T-helper 1 cell treated with Interleukin-12 subunit alpha and Interleukin-12 subunit beta and Interleukin-4 antibody, amounts not matched to agents 30 μg/mL and 1 μg/mL, for 36 hours (primary cell): ENCODE results near the gene CTIF.
"Not testable (repeated sequence)": the region's sequence is repeated elsewhere in the genome, so short reads cannot be mapped to it uniquely, and the experiment has no call there.

ENCODE experiments used
- H3K27ac Mint-ChIP-seq: one replicate; pipeline ENCODE4 v1.8.0; 2021; ENCODE audit warnings: mild to moderate bottlenecking, mixed read lengths
- H3K27me3 Mint-ChIP-seq: one replicate; pipeline ENCODE4 v1.8.0; 2021; ENCODE audit warnings: low read depth, mixed read lengths
- H3K36me3 Mint-ChIP-seq: one replicate; pipeline ENCODE4 v1.8.0; 2021; ENCODE audit warnings: low read depth, mixed read lengths
- H3K4me1 Mint-ChIP-seq: one replicate; pipeline ENCODE4 v1.8.0; 2021; ENCODE audit warnings: low read depth, mixed read lengths
- H3K4me3 Mint-ChIP-seq: one replicate; pipeline ENCODE4 v1.8.0; 2021; ENCODE audit warnings: mild to moderate bottlenecking, moderate library complexity, mixed read lengths
- H3K9me3 Mint-ChIP-seq: one replicate; pipeline ENCODE4 v1.8.0; 2021; ENCODE audit warnings: mixed read lengths

CTIF gene

DNA sequence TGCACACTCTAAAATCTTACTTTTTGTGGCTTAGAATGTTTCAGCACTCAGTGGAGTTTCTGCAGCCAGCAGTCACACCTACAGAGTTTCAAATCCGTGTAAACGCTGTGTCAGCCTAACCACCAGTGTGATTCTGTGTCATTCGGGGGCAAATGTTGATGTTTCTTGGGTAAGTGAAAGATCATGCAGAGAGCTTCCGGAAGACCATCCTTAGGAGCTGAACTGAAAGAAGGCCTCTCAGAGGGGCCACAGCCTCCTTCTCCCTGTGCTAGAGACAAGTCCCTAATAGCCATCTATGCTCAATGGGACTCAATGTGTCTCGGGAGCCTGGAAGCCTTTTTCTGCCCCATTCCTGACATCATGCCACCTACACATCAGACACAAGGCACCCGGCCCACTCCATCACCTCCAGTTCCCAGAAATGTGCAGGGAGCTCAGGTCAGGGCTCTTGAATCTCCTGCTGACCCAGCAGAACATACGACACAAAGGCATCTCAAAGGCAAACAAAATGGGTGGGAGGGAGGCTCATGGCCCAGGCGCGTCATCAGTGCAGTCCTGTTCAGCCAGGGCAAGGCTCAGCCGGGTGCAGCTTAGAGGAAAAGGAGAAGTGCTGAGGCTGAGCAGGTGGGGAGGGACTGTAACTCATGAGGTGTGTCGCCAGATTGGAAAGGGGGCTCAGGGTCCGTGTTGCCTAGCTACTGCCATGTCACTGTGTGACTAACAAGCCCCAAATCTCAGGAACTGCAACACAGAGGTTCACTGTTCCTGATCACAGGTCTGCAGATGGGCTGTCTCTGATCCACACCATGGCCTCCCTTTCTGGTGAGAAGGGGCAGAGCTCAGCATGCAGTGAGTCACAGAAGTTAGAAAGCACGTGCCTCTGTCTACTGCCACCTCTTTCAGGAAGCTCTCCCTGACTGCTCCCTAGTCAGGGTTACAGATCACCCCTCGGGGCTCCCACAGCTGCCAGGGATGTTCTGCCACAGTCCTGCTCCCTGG, 329.9 kb downstream of the CTIF start:
- Mint-ChIP-seq H3K36me3 (peaks cover 5% of the 10 kb centered on the region), H3K4me1 (peaks cover 27% of the 10 kb centered on the region)

DNA sequence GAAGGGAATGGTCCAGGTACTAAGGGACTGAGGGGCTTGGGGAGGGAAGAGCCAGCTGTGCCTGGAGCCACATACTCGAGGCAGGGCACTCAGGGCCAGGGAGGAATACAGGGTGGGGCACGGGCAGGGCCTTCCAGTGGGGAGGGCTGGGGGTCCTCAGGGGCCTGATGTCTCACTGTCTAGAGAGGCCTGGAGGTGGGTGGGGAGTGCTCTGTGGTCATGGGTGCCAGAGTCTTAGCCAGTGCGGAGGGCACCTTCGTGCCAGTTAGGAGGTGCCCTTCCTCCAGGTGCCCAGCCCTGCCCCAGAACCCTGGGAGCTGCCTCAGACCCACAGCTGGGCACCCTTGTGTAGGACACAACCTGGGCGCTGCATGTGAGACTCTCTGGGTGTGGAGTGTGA, 330.8 kb downstream of the CTIF start:
- H3K27ac Mint-ChIP-seq = peak overlapping the region; percentile 85
- peaks cover 8% of the 10 kb centered on the region for H3K9me3 Mint-ChIP-seq
- H3K27me3 Mint-ChIP-seq = no peaks in the 10 kb centered on the region
- peaks cover 5% of the 10 kb centered on the region for H3K36me3 Mint-ChIP-seq
- H3K4me3 Mint-ChIP-seq = no peak overlapping the region
- peaks cover 27% of the 10 kb centered on the region for H3K4me1 Mint-ChIP-seq

More for the DNA sequence above, 329.9 kb downstream of the CTIF start:
- peaks cover 8% of the 10 kb centered on the region for H3K9me3 Mint-ChIP-seq
- peak overlapping the region; percentile 36 for H3K4me3 Mint-ChIP-seq
- H3K27me3 Mint-ChIP-seq = no peaks in the 10 kb centered on the region
- peak overlapping the region; percentile 85 for H3K27ac Mint-ChIP-seq

DNA sequence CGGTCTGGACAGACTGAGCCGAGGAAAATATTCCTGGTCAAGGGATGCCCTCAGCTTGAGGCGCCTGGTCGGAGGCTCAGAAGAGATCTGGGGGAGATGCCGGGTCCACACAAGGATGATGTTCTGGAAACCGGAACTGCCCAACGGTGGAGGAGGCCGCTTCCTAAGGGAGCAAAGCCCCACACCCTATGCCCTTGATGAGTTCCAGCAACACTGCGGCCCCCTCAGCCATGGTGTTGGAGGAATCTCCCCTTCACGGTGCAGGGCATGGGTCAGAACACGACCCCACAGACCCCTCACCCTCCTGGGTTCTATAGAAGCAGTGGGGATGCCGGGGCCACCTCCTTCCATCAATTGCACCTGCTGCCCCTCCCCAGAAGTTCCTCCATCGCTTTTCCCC, 332.1 kb downstream of the CTIF start:
- not testable (repeated sequence) for H3K9me3 Mint-ChIP-seq, H3K27me3 Mint-ChIP-seq, H3K27ac Mint-ChIP-seq, H3K4me3 Mint-ChIP-seq, H3K36me3 Mint-ChIP-seq
- H3K4me1 Mint-ChIP-seq = peaks cover 27% of the 10 kb centered on the region

DNA sequence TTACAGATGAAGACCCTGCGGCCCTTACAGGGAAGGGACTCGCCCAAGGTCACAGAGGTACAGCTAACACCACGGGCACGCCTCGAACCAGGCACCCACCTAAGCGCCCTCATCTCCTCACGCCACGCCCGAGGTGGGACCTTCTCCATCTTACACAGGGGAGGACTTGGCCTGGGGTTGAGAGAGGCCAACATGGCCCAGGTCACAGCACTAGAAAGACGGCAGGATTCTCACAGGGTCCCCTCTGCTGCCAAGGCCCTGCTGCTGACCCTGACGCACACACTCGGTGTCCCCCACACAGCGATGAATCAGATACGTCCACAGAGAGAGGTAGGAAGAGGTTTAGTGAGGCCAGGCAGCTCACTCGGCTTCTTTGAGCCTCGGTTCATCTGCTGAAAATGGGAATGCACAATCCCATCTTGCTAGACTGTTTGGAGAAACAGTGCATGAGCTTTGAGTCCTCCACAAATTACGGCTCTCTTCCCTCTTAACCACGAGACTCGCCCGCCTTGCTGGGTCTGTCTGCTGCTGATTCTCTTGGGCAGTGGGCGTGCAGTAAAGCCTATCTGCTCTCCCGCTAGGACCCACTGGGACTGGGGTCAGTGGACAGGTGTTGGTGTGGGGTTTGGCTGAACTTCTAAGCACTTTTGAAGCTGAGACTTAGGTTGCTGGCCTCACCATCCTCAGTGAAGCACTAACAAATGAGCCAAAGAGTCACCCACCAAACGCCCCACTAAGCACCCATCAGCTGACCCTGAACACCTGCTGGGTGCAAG, 332.7 kb downstream of the CTIF start:
- peaks cover 27% of the 10 kb centered on the region for H3K4me1 Mint-ChIP-seq

DNA sequence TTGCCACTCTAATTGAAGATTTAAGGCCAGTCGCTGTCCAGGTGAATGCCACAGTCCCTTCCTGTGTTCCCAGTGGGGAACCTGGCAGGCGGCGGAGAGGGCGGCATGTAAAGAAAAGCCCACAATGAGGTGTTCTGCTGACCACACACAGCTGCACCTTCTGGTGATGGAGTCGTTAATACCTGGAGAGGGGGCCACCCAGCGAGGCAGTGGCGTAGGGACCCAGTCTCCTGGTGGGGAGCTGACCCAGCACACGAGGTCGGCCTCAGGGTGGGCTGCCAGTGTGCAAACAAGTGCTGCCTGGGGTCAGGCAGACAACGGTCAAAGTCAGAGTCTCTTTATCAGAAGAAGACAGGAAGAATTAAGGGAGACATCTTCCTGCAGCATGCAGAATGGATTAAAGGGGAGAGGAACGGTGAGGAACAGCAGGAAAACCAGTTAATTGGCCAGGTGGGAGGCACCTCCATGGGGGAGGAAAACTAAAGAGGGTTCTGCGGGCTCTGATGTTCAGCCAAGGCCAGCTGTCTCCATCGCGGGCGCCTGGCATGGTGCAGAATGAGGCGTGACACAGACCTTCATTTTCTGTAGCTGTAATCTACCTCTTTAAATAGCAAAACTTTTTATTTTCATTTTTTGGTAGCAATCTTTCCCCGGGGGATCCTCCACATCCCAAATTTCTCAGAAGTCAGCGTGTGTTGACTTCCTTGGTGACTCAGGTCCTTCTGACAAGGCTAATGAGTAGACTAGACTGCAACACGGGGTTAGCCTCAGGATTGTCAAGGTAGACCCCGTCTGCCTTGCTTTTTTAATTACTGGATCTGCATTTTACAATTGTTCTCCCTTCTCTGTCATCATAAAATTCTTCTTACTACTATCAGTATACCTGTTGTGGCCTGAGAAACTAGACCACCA, 333.7 kb downstream of the CTIF start:
- H3K36me3 Mint-ChIP-seq = no peaks in the 10 kb centered on the region
- H3K4me3 Mint-ChIP-seq = no peak overlapping the region
- H3K27ac Mint-ChIP-seq = no peak overlapping the region
- peaks cover 25% of the 10 kb centered on the region for H3K4me1 Mint-ChIP-seq
- H3K9me3 Mint-ChIP-seq = no peaks in the 10 kb centered on the region
- H3K27me3 Mint-ChIP-seq = no peaks in the 10 kb centered on the region

More for the DNA sequence above, 332.7 kb downstream of the CTIF start:
- H3K27me3 Mint-ChIP-seq = no peaks in the 10 kb centered on the region
- H3K27ac Mint-ChIP-seq = no peak overlapping the region
- H3K36me3 Mint-ChIP-seq = no peaks in the 10 kb centered on the region
- H3K4me3 Mint-ChIP-seq = no peak overlapping the region
- no peaks in the 10 kb centered on the region for H3K9me3 Mint-ChIP-seq

DNA sequence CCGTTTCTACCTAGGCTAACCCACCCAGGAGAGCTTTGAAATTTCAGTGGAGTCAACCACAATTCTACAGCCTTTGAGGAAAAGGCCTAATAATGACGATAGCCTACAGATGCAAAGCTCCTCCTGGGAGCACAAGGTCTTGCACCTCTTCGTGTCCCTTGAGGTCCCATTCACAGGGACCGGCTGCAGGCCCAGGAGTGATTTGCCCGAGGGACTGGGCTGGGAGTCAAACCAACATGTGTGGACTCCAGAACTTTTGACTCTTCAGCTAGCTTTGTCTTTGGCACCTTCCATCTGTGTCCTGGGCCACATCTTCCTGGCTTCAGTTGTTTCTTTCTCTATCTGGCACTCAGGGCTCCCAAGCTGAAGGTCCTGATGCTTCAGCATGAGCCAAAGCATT, 335.4 kb downstream of the CTIF start:
- Mint-ChIP-seq H3K4me3 (no peak overlapping the region), H3K36me3 (no peaks in the 10 kb centered on the region), H3K9me3 (no peaks in the 10 kb centered on the region), H3K4me1 (peaks cover 12% of the 10 kb centered on the region), H3K27ac (no peak overlapping the region), H3K27me3 (no peaks in the 10 kb centered on the region)

DNA sequence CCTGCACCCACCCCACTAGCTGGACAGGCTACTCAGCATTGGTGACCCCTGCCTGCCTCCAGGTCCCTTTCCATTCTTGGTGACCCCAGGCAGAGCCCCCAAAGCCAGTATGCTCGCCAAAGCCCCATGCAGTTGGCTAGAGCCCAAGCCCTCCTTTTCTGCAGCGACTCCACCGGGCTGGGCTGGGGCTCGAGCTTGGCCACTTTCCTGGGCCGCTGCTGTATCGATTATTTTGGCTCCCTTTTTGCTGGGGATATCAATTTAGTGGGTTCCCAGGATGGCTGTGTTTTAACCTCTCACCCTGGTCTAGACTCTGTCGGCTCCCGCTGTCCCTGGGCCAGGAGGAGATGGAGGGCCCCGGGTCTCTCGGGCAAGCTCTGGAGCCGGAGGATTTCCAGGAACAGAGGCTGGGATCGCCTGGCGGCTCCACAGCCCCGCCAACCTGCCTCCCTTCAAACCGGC, 335.9 kb downstream of the CTIF start:
- H3K9me3 Mint-ChIP-seq = no peaks in the 10 kb centered on the region
- H3K27ac Mint-ChIP-seq = no peak overlapping the region
- no peak overlapping the region for H3K4me3 Mint-ChIP-seq
- H3K36me3 Mint-ChIP-seq = no peaks in the 10 kb centered on the region
- H3K4me1 Mint-ChIP-seq = peaks cover 8% of the 10 kb centered on the region
- no peaks in the 10 kb centered on the region for H3K27me3 Mint-ChIP-seq

DNA sequence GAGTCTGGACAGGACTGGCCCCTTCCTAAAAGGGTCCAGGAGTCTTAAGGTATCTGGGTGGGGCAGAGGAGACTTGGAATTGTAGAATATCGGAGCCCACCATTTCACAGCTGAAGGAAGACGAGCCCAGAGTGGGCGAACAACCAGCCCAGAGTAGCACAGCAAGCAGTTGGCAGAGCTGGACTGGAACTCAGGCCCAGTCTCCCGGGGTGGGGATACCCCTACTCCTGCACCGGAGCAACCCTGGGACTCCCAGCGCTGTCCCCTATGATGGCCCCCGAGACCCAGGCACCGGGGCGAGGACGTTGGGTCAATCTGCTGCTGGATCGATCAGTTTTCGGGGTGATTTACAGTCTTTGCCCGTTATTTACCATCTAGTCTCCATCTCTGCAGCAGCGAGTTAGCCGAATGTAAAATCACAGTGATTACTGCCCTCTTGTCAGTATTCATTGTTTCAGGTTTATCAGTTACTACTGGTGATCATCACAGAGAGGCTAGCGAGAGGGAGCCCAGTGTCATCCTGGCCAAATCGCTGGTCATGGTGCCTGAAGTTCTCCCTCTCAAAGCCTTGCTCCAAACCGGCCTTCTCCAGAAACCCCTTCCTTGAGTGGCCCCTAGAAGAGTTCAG, 336.6 kb downstream of the CTIF start:
- peaks cover 11% of the 10 kb centered on the region for H3K4me1 Mint-ChIP-seq
- H3K27me3 Mint-ChIP-seq = no peaks in the 10 kb centered on the region
- H3K27ac Mint-ChIP-seq = no peak overlapping the region
- H3K36me3 Mint-ChIP-seq = no peaks in the 10 kb centered on the region
- H3K9me3 Mint-ChIP-seq = no peaks in the 10 kb centered on the region
- no peak overlapping the region for H3K4me3 Mint-ChIP-seq

DNA sequence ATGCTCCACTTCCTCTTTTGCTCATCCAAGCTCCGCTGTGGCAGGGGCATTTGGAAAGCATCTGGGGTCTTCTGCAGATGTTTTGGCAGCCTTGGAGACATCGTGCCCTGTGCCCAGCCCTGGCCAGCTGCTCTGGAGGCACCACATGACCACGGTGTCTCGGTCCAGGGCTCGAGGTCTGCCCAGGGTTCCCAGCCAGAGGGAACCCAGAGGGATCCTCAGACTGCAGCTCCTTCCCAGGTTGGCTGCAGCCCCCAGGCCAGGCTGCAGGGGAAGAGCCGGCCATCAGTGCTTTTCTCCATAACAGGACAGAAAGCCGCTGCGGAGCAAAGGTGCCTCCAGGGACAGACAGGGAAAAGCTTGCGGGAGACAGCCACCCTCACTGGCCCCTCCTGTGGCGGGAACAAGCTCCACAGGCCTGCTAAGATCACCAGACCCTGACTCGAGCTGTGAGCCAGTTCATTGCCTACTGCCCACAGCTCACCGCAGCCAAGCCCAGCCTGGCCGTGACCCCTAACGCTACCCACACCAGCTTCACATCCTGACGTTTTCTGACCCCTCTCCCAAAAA, 337.2 kb downstream of the CTIF start:
- H3K36me3 Mint-ChIP-seq = no peaks in the 10 kb centered on the region
- no peak overlapping the region for H3K4me3 Mint-ChIP-seq
- H3K27ac Mint-ChIP-seq = no peak overlapping the region
- H3K4me1 Mint-ChIP-seq = peaks cover 16% of the 10 kb centered on the region
- H3K27me3 Mint-ChIP-seq = no peaks in the 10 kb centered on the region
- no peaks in the 10 kb centered on the region for H3K9me3 Mint-ChIP-seq

DNA sequence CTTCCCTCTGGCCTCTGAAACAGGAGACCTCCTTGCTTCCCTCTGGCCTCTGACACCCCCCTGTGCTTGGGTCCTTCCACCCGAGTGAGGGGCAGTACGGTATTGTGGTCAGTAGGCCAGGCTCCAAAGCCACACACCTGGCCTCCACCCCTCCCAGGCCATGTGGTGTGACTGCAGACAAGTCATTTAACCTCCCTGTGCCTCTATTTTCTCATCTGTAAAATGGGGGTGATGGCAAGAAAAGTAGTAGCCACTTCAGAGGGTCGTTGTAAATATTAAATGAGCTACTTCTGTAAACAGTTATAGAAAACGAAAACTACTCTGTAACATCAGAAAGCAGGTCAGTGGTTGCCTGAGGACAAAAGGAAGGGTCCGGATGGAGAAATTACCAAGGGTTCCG, 337.8 kb downstream of the CTIF start:
- H3K4me3 Mint-ChIP-seq = no peak overlapping the region
- no peak overlapping the region for H3K27ac Mint-ChIP-seq
- no peaks in the 10 kb centered on the region for H3K9me3 Mint-ChIP-seq
- peaks cover 17% of the 10 kb centered on the region for H3K4me1 Mint-ChIP-seq
- no peaks in the 10 kb centered on the region for H3K36me3 Mint-ChIP-seq
- H3K27me3 Mint-ChIP-seq = no peaks in the 10 kb centered on the region

DNA sequence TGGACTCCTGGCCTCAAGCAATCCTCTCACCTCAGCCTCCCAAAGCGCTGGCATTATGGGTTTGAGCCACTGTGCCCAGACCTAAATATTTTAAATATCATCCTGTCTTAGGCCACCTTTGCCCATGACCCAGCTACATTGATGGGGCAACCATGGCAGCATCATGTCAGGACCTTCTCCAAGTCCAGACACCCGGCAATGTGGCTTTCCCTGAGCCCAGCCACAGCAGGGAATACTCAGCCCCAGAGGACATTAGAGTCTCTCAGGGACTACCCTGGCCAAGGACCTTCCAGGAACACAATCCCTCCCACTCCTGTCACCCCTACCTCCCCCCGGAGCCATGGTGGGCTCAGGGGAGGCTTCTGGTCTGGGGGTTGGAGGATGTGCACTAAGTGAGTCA, 339.1 kb downstream of the CTIF start:
- no peaks in the 10 kb centered on the region for H3K36me3 Mint-ChIP-seq
- H3K4me1 Mint-ChIP-seq = peaks cover 14% of the 10 kb centered on the region
- no peaks in the 10 kb centered on the region for H3K9me3 Mint-ChIP-seq
- no peak overlapping the region for H3K27ac Mint-ChIP-seq
- no peaks in the 10 kb centered on the region for H3K27me3 Mint-ChIP-seq
- no peak overlapping the region for H3K4me3 Mint-ChIP-seq

DNA sequence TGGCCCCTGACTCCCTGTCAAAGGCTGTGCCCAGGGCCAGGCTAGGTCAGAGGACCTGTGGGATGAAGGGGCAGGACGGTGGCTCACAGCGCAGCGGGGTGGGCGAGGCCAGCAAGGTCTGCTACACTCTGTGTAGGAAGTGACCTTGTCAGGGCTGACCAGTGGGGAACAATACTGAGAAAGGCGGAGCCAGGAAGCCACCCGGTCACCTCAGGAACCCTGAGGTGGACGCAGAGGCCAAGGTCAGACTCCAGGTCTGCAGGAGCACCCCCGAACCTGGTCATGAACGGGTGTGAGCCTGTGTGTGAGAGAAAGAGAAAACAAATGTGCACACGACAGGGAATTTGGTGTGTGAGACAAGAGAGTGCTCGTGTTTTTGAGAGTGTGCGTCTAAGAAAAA, 339.6 kb downstream of the CTIF start:
- H3K4me1 Mint-ChIP-seq = peaks cover 10% of the 10 kb centered on the region
- no peaks in the 10 kb centered on the region for H3K9me3 Mint-ChIP-seq
- H3K36me3 Mint-ChIP-seq = no peaks in the 10 kb centered on the region
- H3K27ac Mint-ChIP-seq = peak overlapping the region; percentile 56
- H3K27me3 Mint-ChIP-seq = no peaks in the 10 kb centered on the region
- H3K4me3 Mint-ChIP-seq = no peak overlapping the region

DNA sequence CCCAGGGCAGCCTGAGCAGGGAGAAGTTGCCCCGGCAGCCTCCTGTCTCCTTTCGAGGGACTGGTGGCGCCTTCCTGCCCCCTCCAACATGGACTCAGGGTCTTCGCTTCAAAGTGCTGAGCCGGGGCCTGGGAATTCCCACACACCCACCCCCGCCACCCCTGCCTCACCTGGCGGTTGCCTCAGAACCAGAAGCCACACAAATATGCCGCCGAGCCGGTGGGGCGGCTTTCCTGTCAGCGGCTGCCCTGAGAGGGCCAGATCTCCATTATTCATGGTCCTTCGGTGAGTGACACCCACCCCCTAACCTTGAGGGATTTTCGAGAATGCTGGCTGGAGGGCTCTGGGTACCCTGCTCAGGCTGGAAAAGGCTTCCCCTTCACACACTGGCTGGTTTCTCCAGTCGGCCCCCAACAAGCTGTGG, 340.2 kb downstream of the CTIF start:
- no peak overlapping the region for H3K4me3 Mint-ChIP-seq
- H3K27me3 Mint-ChIP-seq = no peaks in the 10 kb centered on the region
- peaks cover 10% of the 10 kb centered on the region for H3K4me1 Mint-ChIP-seq
- no peaks in the 10 kb centered on the region for H3K9me3 Mint-ChIP-seq
- no peak overlapping the region for H3K27ac Mint-ChIP-seq
- H3K36me3 Mint-ChIP-seq = no peaks in the 10 kb centered on the region
